ENCODE data around the gene WWOX.

Gene WWOX

GRCh38 chr16:78794581-78795250, 695.3 kb downstream of the WWOX start:
- FAIRE-seq = no peak
- no peak for DNase-seq (ENCODE audit: insufficient read length, low spot score)

- no peak for FAIRE-seq
- DNase-seq (ENCODE audit: insufficient read length, low spot score) = no peak
Observed at GRCh38 chr16:78795433-78795832, 696.0 kb downstream of the WWOX start.

- FAIRE-seq (no peak), DNase-seq (ENCODE audit: insufficient read length, low spot score) (no peak)
Observed at GRCh38 chr16:78796221-78796866, 696.9 kb downstream of the WWOX start.

GRCh38 chr16:78799429-78799828, 700.0 kb downstream of the WWOX start:
- DNase-seq (ENCODE audit: insufficient read length, low spot score) = no peak
- no peak for FAIRE-seq

GRCh38 chr16:78800523-78800922, 701.1 kb downstream of the WWOX start:
- no peak for DNase-seq (ENCODE audit: insufficient read length, low spot score)
- FAIRE-seq = no peak

GRCh38 chr16:78804058-78804735, 704.7 kb downstream of the WWOX start:
- DNase-seq (ENCODE audit: insufficient read length, low spot score) = no peak
- no peak for FAIRE-seq

GRCh38 chr16:78805556-78805955, 706.1 kb downstream of the WWOX start:
- FAIRE-seq = no peak
- no peak for DNase-seq (ENCODE audit: insufficient read length, low spot score)

- FAIRE-seq (no peak), DNase-seq (ENCODE audit: insufficient read length, low spot score) (no peak)
Observed at GRCh38 chr16:78811247-78811646, 711.8 kb downstream of the WWOX start.

- DNase-seq (ENCODE audit: insufficient read length, low spot score) (no peak), FAIRE-seq (no peak)
Observed at GRCh38 chr16:78812582-78812981, 713.1 kb downstream of the WWOX start.

GRCh38 chr16:78813661-78814311, 714.3 kb downstream of the WWOX start:
- no peak for FAIRE-seq
- DNase-seq (ENCODE audit: insufficient read length, low spot score) = no peak

GRCh38 chr16:78815713-78816112, 716.3 kb downstream of the WWOX start:
- FAIRE-seq (no peak), DNase-seq (ENCODE audit: insufficient read length, low spot score) (no peak)

- DNase-seq (ENCODE audit: insufficient read length, low spot score) = no peak
- FAIRE-seq = no peak
Observed at GRCh38 chr16:78816499-78817195, 717.2 kb downstream of the WWOX start.

GRCh38 chr16:78817200-78817739, 717.8 kb downstream of the WWOX start:
- FAIRE-seq (no peak), DNase-seq (ENCODE audit: insufficient read length, low spot score) (no peak)

GRCh38 chr16:78821335-78821734, 721.9 kb downstream of the WWOX start:
- DNase-seq (ENCODE audit: insufficient read length, low spot score) (no peak), FAIRE-seq (no peak)

- FAIRE-seq = no peak
Observed at GRCh38 chr16:78822509-78822908, 723.1 kb downstream of the WWOX start.

GRCh38 chr16:78823027-78823426, 723.6 kb downstream of the WWOX start:
- DNase-seq (ENCODE audit: insufficient read length, low spot score) (no peak), FAIRE-seq (no peak)

More at GRCh38 chr16:78822509-78822908, 723.1 kb downstream of the WWOX start:
- no peak for DNase-seq (ENCODE audit: insufficient read length, low spot score)

- DNase-seq (ENCODE audit: insufficient read length, low spot score) = no peak
- no peak for FAIRE-seq
Observed at GRCh38 chr16:78829280-78829679, 729.8 kb downstream of the WWOX start.

GRCh38 chr16:78830599-78830998, 731.1 kb downstream of the WWOX start:
- no peak for FAIRE-seq

GRCh38 chr16:78832100-78832499, 732.6 kb downstream of the WWOX start:
- DNase-seq (ENCODE audit: insufficient read length, low spot score) (no peak), FAIRE-seq (no peak)

More at GRCh38 chr16:78830599-78830998, 731.1 kb downstream of the WWOX start:
- DNase-seq (ENCODE audit: insufficient read length, low spot score) = no peak

GRCh38 chr16:78836802-78837491, 737.5 kb downstream of the WWOX start:
- DNase-seq (ENCODE audit: insufficient read length, low spot score) = no peak
- FAIRE-seq = no peak

Measured in HTR-8/SVneo (cell line).